GM18508 (cell line): ENCODE results near the gene GLDN.

Source experiments
- ATAC-seq: cut with Tn5 transposase; IDR thresholded peaks from one replicate; pipeline ENCODE4 v1.9.1; 2021; ENCODE audit warnings: moderate number of reproducible peaks; ENCODE audit not compliant: insufficient read depth, unreplicated experiment

GLDN gene

GRCh38 chr15:51341366-51342226 lies at the start of gene GLDN:
Gene GLDN, plus strand, starts transcription at chr15:51341655. Its CDS starts 30 bp downstream, at chr15:51341685.
- ATAC-seq: no peak

- no peak for ATAC-seq
Measured at GRCh38 chr15:51298620-51299019, 42.8 kb upstream of the GLDN start.

DNA sequence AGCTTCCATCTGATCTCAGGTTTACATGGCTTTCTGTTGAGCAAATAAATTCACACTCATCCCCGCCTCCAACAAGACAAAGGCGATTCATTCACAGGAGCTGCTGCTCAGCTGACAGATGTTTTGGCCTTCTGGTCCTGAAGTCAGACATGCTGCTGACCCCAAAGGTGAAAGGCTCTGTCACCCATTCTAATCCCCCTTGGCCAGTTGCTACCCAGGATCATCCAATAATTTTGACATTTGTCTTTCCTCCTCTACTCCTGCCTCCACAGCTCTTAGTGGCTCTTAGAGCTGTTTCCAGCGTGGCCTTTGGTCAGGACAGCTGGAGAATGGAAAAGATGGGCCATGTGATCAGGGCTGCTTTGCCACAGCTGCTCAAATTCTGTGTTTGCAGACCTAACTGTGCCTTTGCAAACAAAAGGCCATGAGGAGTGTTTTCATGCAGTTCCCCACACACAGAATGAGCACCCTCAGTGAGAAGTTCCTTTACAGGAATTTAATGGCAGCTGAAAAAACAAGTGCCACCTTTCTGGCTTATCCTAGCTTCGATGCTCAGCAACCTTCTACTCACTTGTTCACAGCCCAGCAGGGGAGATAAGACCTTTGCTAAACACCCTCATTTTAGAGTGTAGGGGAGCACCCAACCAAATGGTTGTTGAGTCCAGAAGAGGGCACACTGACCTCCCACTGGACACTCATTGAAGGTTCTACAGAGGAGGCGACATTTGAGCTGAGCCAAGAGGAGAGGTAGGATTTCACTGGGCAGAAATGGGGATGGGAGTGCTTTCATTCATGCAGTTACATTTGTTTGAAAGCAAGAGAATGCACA lies 42.1 kb upstream of the GLDN start:
- no peak for ATAC-seq

GRCh38 chr15:51302480-51302879 lies 39.0 kb upstream of the GLDN start:
- ATAC-seq: no peak

- no peak for ATAC-seq
Measured at GRCh38 chr15:51303462-51303980, 37.9 kb upstream of the GLDN start.

DNA sequence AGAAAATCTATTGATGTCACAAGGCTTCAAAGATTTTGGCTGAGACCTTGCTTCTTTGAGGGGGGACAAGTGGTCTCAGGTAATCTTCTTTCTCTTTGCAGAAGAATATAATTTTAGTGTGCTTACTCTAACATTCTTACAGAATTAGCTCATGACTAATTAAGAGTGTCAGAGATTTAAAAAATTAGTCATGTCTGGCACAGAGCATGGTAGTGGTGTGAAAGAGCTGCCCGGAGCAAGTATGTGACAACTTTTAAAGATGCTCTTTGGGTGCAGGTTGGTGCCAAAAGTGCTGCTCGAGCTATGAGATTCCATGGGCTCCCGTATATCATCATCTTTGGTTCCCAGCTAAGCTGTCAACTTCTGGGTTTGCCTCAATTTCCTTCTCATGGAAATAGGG lies 34.1 kb upstream of the GLDN start:
- ATAC-seq: no peak

DNA sequence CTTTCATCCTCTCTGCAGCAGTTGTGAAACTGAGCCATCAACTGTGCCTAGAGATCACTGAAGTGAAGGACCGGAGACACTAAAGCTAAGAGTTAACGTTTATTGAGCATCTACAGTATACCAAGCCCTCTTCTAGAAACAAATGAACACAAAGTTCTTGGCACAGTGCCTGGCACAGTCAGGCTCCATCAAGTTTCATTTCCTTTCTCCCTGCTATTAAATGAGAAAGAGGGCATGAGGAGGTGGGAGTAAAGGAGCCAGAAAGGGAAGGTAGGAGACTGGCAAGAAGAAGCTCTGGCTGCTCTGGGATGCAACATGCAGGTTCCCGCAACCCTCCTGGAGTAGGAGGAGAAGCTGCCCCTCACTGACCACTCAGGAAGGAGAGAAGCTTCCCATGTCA lies 33.6 kb upstream of the GLDN start:
- no peak for ATAC-seq

DNA sequence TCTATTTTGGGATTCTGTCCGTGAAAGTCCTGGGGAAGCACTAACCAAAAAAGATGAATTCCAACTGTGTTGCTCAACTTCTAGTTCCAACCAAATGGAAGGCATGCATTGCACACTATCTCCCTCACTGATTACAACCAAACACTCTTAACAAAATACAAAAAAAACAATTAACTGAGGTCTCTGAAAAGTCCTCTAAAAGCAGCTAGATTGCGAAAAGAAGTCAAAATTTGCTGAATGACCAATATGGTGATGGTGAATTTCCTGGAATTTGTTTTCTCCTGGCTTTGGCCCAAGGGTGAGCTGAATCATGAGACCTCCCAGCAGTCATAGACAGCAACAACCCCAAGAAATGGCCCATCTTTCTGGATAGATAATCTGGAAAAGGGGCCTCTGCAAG lies 31.4 kb upstream of the GLDN start:
- no peak for ATAC-seq

DNA sequence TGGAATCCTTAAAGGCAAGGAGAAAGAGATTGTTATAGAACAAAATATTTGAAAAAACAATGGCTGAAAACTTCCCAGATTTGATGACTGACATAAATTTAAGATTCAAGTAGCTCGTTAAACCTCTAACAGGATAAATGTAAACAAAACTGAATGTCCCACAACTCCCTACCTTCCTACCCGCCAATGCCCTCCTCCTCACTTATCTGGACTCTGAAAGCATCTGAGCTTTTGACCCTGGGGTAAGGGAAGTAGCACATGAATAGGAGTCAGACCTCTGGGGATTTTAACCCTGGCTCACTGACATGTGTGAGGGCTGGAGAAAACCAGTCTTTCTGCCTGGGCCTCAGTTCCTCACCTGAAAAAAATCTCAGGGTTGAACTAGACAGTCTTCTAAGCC lies 29.9 kb upstream of the GLDN start:
- no peak for ATAC-seq

GRCh38 chr15:51312166-51313073 lies 29.0 kb upstream of the GLDN start:
- ATAC-seq: no peak

GRCh38 chr15:51313074-51313393 lies 28.4 kb upstream of the GLDN start:
- no peak for ATAC-seq

DNA sequence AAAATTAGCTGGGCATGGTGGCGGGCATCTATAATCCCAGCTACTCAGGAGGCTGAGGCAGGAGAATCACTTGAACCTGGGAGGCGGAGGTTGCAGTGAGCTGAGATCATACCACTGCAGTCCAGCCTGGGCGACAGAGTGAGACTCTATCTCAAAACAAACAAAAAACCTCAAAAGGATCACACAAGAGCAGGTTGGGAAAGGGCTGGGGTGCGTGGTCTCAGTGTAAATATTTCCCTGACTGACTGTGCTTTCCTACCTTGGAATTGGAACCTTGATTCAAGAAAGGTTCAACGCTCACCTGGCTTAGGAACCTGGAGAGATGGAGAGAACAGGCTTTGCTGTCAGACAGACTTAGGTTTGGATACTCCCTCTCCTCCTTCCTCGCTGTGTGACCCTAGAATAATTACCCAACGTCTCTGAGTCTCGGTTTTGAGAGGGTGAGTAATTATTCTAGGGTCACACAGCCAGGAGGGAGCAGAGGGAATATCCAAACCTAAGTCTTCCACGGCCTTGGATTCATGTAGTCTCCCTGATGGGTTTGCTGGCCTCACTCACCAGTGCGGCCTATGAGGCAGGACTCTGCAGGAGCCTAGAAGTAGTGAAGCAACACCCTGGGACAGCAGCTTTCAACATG lies 27.7 kb upstream of the GLDN start:
- ATAC-seq: no peak

DNA sequence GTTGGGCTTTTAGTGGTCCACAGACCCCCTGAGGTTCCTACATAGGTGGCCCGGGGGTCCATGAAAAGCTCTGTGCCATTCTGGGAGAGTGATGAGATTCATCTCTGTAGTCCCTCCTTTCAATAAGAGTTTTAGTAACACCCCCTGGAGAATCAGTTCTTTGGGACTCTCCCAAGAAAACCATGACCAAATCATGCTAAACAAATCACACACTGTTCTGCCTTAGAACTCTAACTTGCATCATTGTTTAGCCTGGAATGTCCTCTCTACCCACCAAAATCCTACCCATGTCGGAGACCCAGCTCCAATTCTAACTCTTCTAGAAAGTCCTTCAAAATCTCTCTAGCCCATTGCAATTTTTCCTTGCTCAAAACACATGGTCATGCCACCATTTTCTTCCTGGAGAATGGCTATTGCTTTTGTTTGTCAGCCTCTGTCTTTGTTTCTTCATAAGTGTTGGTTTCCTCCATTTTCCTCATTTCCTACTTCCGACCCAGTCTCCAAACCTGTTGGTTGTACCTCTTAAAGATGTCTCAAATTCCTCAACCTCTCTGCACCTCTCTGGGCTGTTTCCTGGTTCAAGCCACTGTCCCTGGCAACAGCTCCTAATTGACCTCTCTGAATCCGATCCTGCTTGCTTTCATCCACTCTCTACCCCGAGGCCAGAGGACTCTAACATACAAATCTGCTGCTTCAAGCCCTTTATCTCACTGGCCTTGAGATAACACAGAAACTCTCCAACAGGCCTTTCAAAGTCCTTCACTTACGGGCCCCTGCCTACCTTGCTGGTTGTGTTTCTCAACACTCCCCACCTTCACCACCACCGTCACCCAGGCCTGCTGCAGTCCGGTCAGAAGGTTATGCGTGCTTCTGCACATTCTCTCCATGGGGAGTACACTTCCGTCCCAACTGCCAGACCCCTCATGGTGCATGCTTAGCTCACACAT lies 26.8 kb upstream of the GLDN start:
- ATAC-seq: no peak

DNA sequence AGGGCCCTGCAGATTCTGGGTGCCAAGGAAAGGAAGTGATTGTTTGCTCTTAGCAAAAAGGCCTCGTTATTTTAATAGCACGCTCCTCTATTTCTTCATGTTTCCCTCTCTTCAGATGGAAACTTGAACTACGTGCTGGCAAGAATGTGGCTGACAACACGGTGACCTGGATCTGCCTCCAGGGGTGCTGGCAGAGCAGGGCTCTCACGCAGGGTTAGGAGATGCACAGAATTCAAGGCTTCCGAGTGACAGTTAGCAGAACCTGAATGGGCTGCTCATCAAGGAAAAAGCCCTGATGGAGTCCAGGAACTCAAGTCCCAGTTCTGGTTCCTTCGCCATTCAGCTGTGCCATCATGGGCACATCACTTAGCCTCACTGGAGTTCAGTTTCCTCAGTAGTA lies 25.7 kb upstream of the GLDN start:
- no peak for ATAC-seq

DNA sequence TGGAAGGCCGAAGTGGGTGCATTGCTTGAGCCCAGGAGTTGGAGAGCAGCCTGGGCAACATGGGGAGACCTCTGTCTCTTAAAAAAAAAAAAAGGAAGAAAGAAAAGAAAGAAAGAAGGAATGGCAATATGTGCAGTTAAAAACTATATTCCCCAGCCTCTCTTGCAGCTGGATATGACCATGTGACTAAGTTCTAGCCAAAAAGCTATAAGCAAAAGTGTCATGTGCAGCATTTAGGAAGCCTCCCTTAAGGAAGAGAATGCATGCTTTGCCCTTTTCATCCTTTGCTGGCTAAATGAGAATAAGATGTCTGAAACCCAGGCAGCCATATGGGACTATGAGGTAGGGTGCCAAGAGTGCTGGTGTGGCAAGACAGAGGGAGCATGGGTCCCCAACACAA lies 24.8 kb upstream of the GLDN start:
- ATAC-seq: no peak

DNA sequence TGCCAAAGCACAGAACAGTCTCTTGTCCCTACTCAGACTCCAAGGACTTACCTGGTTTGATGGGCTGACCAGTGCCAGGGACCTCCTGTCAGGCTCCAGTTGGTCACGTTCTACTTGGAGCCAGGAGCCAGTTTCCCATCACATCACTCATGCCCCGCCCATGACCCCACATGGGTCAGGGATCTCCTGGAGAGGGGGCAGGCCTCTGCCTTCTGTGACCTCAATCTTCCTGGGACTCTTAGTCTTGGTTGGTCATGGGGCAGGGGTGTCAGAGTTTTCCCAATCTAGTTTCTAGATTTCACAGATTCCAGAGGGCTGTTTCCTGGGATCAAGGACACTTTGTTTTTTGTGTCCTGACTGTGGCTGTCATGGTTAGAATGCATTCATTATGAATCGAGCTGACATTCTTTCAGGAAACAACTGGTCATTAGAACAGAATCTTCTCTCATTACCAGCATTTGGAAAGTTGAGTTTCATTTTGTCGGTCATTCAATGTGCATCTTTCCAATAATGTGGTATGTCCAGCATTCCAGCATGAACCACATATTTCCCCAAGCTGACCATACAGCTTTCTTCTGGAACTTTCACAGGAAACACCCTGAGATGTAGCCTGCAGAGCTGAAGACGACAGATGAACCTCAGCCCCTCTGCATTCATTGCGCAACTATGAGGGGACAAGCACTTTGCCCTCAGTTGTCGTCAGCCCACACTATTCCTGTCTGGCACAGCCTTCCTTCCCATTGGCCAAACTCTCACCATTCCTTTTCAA lies 22.9 kb upstream of the GLDN start:
- ATAC-seq: no peak

DNA sequence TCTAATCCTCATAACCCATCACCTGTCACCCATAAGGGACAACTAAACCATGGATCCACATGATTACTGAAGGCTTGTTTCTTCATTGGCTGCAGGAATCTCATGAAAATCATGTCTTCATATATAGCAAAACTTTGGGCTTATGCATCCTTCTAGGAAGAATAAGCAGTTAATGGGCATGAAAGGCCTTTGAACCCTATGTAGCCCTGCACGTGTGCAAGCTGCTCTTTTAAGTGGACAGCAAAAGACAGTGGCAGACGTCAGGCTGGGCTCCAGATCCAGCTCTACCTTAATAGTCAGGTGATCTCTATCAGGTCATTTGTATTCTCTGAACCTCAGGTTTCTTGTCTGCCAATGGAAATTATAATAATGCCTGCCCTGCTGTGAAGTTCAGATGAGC lies 21.9 kb upstream of the GLDN start:
- no peak for ATAC-seq

- no peak for ATAC-seq
Measured at GRCh38 chr15:51320843-51321242, 20.6 kb upstream of the GLDN start.
